OCI-LY3 (cell line): Measurements from ENCODE around the gene USP4.
"Not testable (repeated sequence)": the region's sequence is repeated elsewhere in the genome, so short reads cannot be mapped to it uniquely, and the experiment has no call there.

Source experiments
- H2AFZ ChIP-seq: fragments of 200-600, 300-600 bp; shearing (Covaris generic); 2 replicates; pipeline ENCODE4 v1.6.0; 2014; ENCODE audit warnings: antibody characterized with exemption, low read depth, low read length
- H3K27ac ChIP-seq: fragments of 200-600, 300-600 bp; sonication (generic); 2 replicates; pipeline ENCODE4 v1.5.1; 2014; ENCODE audit warnings: mild to moderate bottlenecking, low read length, moderate library complexity, mixed read lengths
- H3K27me3 ChIP-seq: fragments of 200-600, 300-600 bp; sonication (generic); 2 replicates; pipeline ENCODE4 v1.6.1; 2014; ENCODE audit warnings: low read depth, low read length, mixed read lengths
- H3K36me3 ChIP-seq: fragments of 200-600, 300-600 bp; sonication (generic); replicated peaks from 2 replicates; pipeline ENCODE3; 2014; ENCODE audit warnings: low read depth, low read length, mixed read lengths
- H3K4me1 ChIP-seq: fragments of 300-600, 200-600 bp; sonication (generic); 2 replicates; pipeline ENCODE4 v1.6.1; 2014; ENCODE audit warnings: low read length, mixed read lengths
- H3K4me2 ChIP-seq: fragments of 200-600, 300-600 bp; sonication (generic); 2 replicates; pipeline ENCODE4 v1.6.1; 2014; ENCODE audit warnings: low read length, mixed read lengths
- H3K4me3 ChIP-seq: fragments of 300-600, 200-600 bp; sonication (generic); 2 replicates; pipeline ENCODE4 v1.5.1; 2014; ENCODE audit warnings: antibody characterized with exemption, mild to moderate bottlenecking, low read length, moderate library complexity
- H3K79me2 ChIP-seq: fragments of 300-600, 200-600 bp; shearing (Covaris generic); 2 replicates; pipeline ENCODE4 v1.6.1; 2014; ENCODE audit warnings: mild to moderate bottlenecking, low read length, mixed read lengths
- H3K9ac ChIP-seq: fragments of 300-600, 200-600 bp; shearing (Covaris generic); 2 replicates; pipeline ENCODE4 v1.6.0; 2014; ENCODE audit warnings: mild to moderate bottlenecking, low read length, moderate library complexity
- H3K9me3 ChIP-seq: fragments of 200-600, 300-600 bp; shearing (Covaris generic); 2 replicates; pipeline ENCODE4 v1.6.1; 2014; ENCODE audit warnings: low read length, mixed read lengths; ENCODE audit not compliant: insufficient read depth
- H4K20me1 ChIP-seq: fragments of 200-600, 300-600 bp; sonication (generic); 2 replicates; pipeline ENCODE4 v1.6.1; 2016; ENCODE audit warnings: low read length, mixed read lengths; ENCODE audit not compliant: insufficient read depth
- CTCF ChIP-seq: fragments of 200-600, 300-600 bp; sonication (generic); IDR thresholded peaks from 2 replicates; pipeline ENCODE4 v1.5.1; 2014; ENCODE audit warnings: antibody characterized with exemption, low read length, low read depth
- EZH2phosphoT487 ChIP-seq: fragments of 200-600 bp; shearing (Covaris generic); IDR thresholded peaks from 2 replicates; pipeline ENCODE4 v1.6.1; 2018; ENCODE audit warnings: antibody characterized with exemption, mixed run types, low read depth

The USP4 gene

GRCh38 chr3:49359623-49360022 is 19.8 kb upstream of the USP4 start:
- Histone ChIP-seq H2AFZ (no peak overlapping the region), H3K9ac (no peak overlapping the region), H3K27ac (peak overlapping the region; percentile 81; the same call in 1 of the 2 replicates), H3K79me2 (peaks cover 37% of the 10 kb centered on the region), H3K4me1 (peaks cover 17% of the 10 kb centered on the region), H4K20me1 (no peaks in the 10 kb centered on the region), H3K36me3 (peaks cover 42% of the 10 kb centered on the region), H3K4me2 (no peak overlapping the region), H3K4me3 (no peak overlapping the region), H3K27me3 (no peaks in the 10 kb centered on the region), H3K9me3 (no peaks in the 10 kb centered on the region)
- TF ChIP-seq CTCF (no peak), EZH2phosphoT487 (no peak)

- TF ChIP-seq EZH2phosphoT487: no peak
- TF ChIP-seq CTCF: no peak
- H3K79me2 ChIP-seq: peaks cover 33% of the 10 kb centered on the region
- H4K20me1 ChIP-seq: no peaks in the 10 kb centered on the region
- H3K9ac ChIP-seq: peak overlapping the region; percentile 87
- H3K4me2 ChIP-seq: peak overlapping the region; percentile 94
- no peaks in the 10 kb centered on the region for H3K9me3 ChIP-seq
- H3K4me3 ChIP-seq: peak overlapping the region; percentile 99
- H3K27ac ChIP-seq: peak overlapping the region; percentile 81
- no peaks in the 10 kb centered on the region for H3K27me3 ChIP-seq
- peaks cover 17% of the 10 kb centered on the region for H3K4me1 ChIP-seq
- H2AFZ ChIP-seq: no peak overlapping the region; the same call in 1 of the 2 replicates
- H3K36me3 ChIP-seq: peaks cover 43% of the 10 kb centered on the region
These were observed 19.0 kb upstream of the USP4 start for GRCh38 chr3:49358884-49359225.

- H3K9ac ChIP-seq: peak within 1 kb of the TSS; percentile 87
- peak within 1 kb of the TSS; percentile 99 for H3K4me3 ChIP-seq
These were observed 18.5 kb upstream of the USP4 start, which contains the start of gene GPX1 for GRCh38 chr3:49358217-49358883. TSS of gene GPX1 (minus strand) at chr3:49358353. CDS start at chr3:49358278, 75 bp downstream.

GRCh38 chr3:49357443-49358216 is 17.8 kb upstream of the USP4 start:
- not testable (repeated sequence) for H2AFZ ChIP-seq
- H3K36me3 ChIP-seq: peaks cover 35% of the 10 kb centered on the region

More at GRCh38 chr3:49358217-49358883, 18.5 kb upstream of the USP4 start, which contains the start of gene GPX1:
- Histone ChIP-seq H4K20me1 (no peaks in the 10 kb centered on the region), H3K4me1 (peaks cover 17% of the 10 kb centered on the region), H2AFZ (no peak within 1 kb of the TSS; the same call in 1 of the 2 replicates), H3K79me2 (peaks cover 28% of the 10 kb centered on the region), H3K4me2 (peak within 1 kb of the TSS; percentile 94), H3K36me3 (peaks cover 39% of the 10 kb centered on the region), H3K27ac (peak within 1 kb of the TSS; percentile 81), H3K9me3 (no peaks in the 10 kb centered on the region), H3K27me3 (no peaks in the 10 kb centered on the region)
- TF ChIP-seq CTCF (no peak), EZH2phosphoT487 (no peak)

GRCh38 chr3:49357095-49357442 is 17.2 kb upstream of the USP4 start:
- peak overlapping the region; percentile 94 for H3K4me2 ChIP-seq
- not testable (repeated sequence) for H3K9me3 ChIP-seq, H3K27ac ChIP-seq, H3K27me3 ChIP-seq, H4K20me1 ChIP-seq, H2AFZ ChIP-seq
- peaks cover 27% of the 10 kb centered on the region for H3K79me2 ChIP-seq
- peak overlapping the region; percentile 87 for H3K9ac ChIP-seq
- peaks cover 28% of the 10 kb centered on the region for H3K4me1 ChIP-seq
- H3K4me3 ChIP-seq: peak overlapping the region; percentile 99
- H3K36me3 ChIP-seq: peaks cover 30% of the 10 kb centered on the region

More at GRCh38 chr3:49357443-49358216, 17.8 kb upstream of the USP4 start:
- peaks cover 22% of the 10 kb centered on the region for H3K4me1 ChIP-seq
- H3K27ac ChIP-seq: peak overlapping the region; percentile 81
- peak overlapping the region; percentile 94 for H3K4me2 ChIP-seq
- H3K9ac ChIP-seq: peak overlapping the region; percentile 87
- not testable (repeated sequence) for H3K9me3 ChIP-seq, H4K20me1 ChIP-seq, H3K27me3 ChIP-seq
- H3K4me3 ChIP-seq: peak overlapping the region; percentile 99
- H3K79me2 ChIP-seq: peaks cover 27% of the 10 kb centered on the region
